Astrocyte (in vitro differentiated cells and primary cell): ENCODE results near the gene PARD3B.

ENCODE experiments used
- EZH2 ChIP-seq: IDR thresholded peaks from 2 replicates; pipeline ENCODE4 v1.6.1; 2012; ENCODE audit warnings: mild to moderate bottlenecking, low read length, inconsistent platforms; ENCODE audit not compliant: insufficient read depth
- TF ChIP-seq, protein P1 (sequence below): IDR thresholded peaks from 2 replicates; pipeline ENCODE4 v1.5.1; 2011; ENCODE audit warnings: low read depth, mild to moderate bottlenecking, inconsistent platforms, low read length, moderate library complexity; ENCODE audit not compliant: insufficient read depth

GRCh38 chr2:205321231-205321630 is 776.0 kb downstream of the PARD3B start:
- no peak for TF ChIP-seq EZH2
- TF ChIP-seq, protein P1, sequence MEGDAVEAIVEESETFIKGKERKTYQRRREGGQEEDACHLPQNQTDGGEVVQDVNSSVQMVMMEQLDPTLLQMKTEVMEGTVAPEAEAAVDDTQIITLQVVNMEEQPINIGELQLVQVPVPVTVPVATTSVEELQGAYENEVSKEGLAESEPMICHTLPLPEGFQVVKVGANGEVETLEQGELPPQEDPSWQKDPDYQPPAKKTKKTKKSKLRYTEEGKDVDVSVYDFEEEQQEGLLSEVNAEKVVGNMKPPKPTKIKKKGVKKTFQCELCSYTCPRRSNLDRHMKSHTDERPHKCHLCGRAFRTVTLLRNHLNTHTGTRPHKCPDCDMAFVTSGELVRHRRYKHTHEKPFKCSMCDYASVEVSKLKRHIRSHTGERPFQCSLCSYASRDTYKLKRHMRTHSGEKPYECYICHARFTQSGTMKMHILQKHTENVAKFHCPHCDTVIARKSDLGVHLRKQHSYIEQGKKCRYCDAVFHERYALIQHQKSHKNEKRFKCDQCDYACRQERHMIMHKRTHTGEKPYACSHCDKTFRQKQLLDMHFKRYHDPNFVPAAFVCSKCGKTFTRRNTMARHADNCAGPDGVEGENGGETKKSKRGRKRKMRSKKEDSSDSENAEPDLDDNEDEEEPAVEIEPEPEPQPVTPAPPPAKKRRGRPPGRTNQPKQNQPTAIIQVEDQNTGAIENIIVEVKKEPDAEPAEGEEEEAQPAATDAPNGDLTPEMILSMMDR, result no peak
